HepG2 (cell line): ENCODE results near the gene ICAM5. TPM values are rescaled to one million over a fixed set of nuclear protein-coding genes. Genes with fewer than 3 reads are reported as not detected.
A peak's percentile ranks its signal among the peaks of the same experiment; 100 is the strongest.

ENCODE experiments used
- ATRX ChIP-seq: sonication (generic); formaldehyde crosslinking; IDR thresholded peaks from 2 replicates; pipeline ENCODE4 v1.4.0; 2020; ENCODE audit warnings: missing genetic modification reagents, borderline replicate concordance
- CREM ChIP-seq, 2 experiments: sonication (generic) in 1 of 2; formaldehyde crosslinking in 1 of 2; IDR thresholded peaks; 2 replicates each; pipeline versions ENCODE4 v1.4.0 to v1.6.1; 2016 to 2020; ENCODE audit warnings: antibody characterized with exemption in 1 of 2, mild to moderate bottlenecking in 1 of 2, missing genetic modification reagents in 1 of 2
- EHMT2 ChIP-seq: fragments of 200-600 bp; sonication (generic); IDR thresholded peaks from 2 replicates; pipeline ENCODE4 v1.7.0; 2017; ENCODE audit warnings: antibody characterized with exemption, low read depth, low read length, borderline replicate concordance
- ELF4 ChIP-seq: sonication (generic); formaldehyde crosslinking; IDR thresholded peaks from 2 replicates; pipeline ENCODE4 v1.5.0; 2020; ENCODE audit warnings: missing genetic modification reagents, mild to moderate bottlenecking, moderate library complexity, borderline replicate concordance
- FOXC1 ChIP-seq: sonication (generic); formaldehyde crosslinking; IDR thresholded peaks from 2 replicates; pipeline ENCODE4 v1.8.0; 2022; ENCODE audit warnings: mild to moderate bottlenecking, missing genetic modification reagents, borderline replicate concordance
- HHEX ChIP-seq: IDR thresholded peaks from 2 replicates; pipeline ENCODE4 v1.6.1; 2016; ENCODE audit warnings: control low read depth
- HOXA3 ChIP-seq: sonication (generic); formaldehyde crosslinking; IDR thresholded peaks from 2 replicates; pipeline ENCODE4 v1.5.0; 2020; ENCODE audit warnings: missing genetic modification reagents
- SMARCC2 ChIP-seq: fragments of 450-650 bp; IDR thresholded peaks from 2 replicates; pipeline ENCODE4 v1.6.1; 2017; ENCODE audit warnings: antibody characterized with exemption, mild to moderate bottlenecking
- THAP11 ChIP-seq: IDR thresholded peaks from 2 replicates; pipeline ENCODE4 v1.6.1; 2016; ENCODE audit warnings: missing biosample characterization, missing genetic modification reagents
- ZMAT3 ChIP-seq: sonication (generic); formaldehyde crosslinking; conservative IDR thresholded peaks from 2 replicates; pipeline ENCODE4 v1.7.0; 2021; ENCODE audit warnings: missing genetic modification reagents
- ZNF737 ChIP-seq: sonication (generic); formaldehyde crosslinking; IDR thresholded peaks from 2 replicates; pipeline ENCODE4 v1.5.0; 2020; ENCODE audit warnings: missing genetic modification reagents, mild to moderate bottlenecking, borderline replicate concordance
- ZNF772 ChIP-seq: sonication (generic); formaldehyde crosslinking; IDR thresholded peaks from 2 replicates; pipeline ENCODE4 v1.5.0; 2020; ENCODE audit warnings: mild to moderate bottlenecking, missing genetic modification reagents
- ZUFSP ChIP-seq: sonication (generic); formaldehyde crosslinking; IDR thresholded peaks from 2 replicates; pipeline ENCODE4 v1.9.0; 2021; ENCODE audit warnings: missing genetic modification reagents, mild to moderate bottlenecking, borderline replicate concordance
- polyA plus RNA-seq, 8 experiments: library from polyadenylated mRNA; depleted of rRNA in 3 of 8; stranded (reverse) in 7 of 8; unstranded in 1 of 8; fragments of >200 nt; fragmentation: Illumina TruSeq in 4 of 8; extraction: Trizol in 4 of 8; gene quantifications; 2 replicates each; pipeline versions ENCODE4 v1.2.1 to v1.2.3, GENCODE V29; 2011 to 2016; ENCODE audit warnings: low read depth in 4 of 8, missing spikeins in 1 of 8, mixed read lengths in 1 of 8; ENCODE audit not compliant: insufficient read depth in 1 of 8
- total RNA-seq, 5 experiments: library from RNA; depleted of rRNA; stranded (reverse); fragments of >200 nt; fragmentation: Illumina TruSeq; extraction: Trizol; gene quantifications; 2 replicates each; pipeline ENCODE4 v1.2.3, GENCODE V29; 2016; ENCODE audit warnings: low read depth in 1 of 5
- TF ChIP-seq, protein P1 (sequence below), 2 experiments: fragments of 450-650 bp in 1 of 2; sonication (generic) in 1 of 2; formaldehyde crosslinking; IDR thresholded peaks; 2 replicates each; pipeline versions ENCODE4 v1.5.0 to v1.8.0; 2020 to 2022; ENCODE audit warnings: mild to moderate bottlenecking in 1 of 2, missing genetic modification reagents in 1 of 2
- TF ChIP-seq, protein P2 (sequence below): sonication (generic); formaldehyde crosslinking; IDR thresholded peaks from 2 replicates; pipeline ENCODE4 v1.4.0; 2020; ENCODE audit warnings: mild to moderate bottlenecking, missing genetic modification reagents, borderline replicate concordance
- TF ChIP-seq, protein P3 (sequence below): sonication (generic); formaldehyde crosslinking; IDR thresholded peaks from 2 replicates; pipeline ENCODE4 v1.9.0; 2021; ENCODE audit warnings: missing genetic modification reagents, borderline replicate concordance
- TF ChIP-seq, protein P4 (sequence below): IDR thresholded peaks from 2 replicates; pipeline ENCODE4 v1.6.1; 2016; ENCODE audit warnings: low read depth

The ICAM5 gene
- total and polyA plus RNA-seq, 2 of the 13 experiments (the other 11 are each of a cell fraction or from before 2014, with no cell fraction given): 0.46 to 1.6 TPM

- TF ChIP-seq ZUFSP (CRISPR knock-in tag) (no peak), ZMAT3 (CRISPR knock-in tag) (no peak), ELF4 (CRISPR knock-in tag) (no peak), CREM (IDR thresholded peaks at IDR 0.05) (no peak), CREM (CRISPR knock-in tag; IDR thresholded peaks at IDR 0.05) (no peak), HHEX (CRISPR knock-in tag) (no peak), FOXC1 (peak; percentile 54; the same call in 1 of the 2 replicates), ZNF737 (CRISPR knock-in tag) (no peak), HOXA3 (peak; percentile 67; the same call in 1 of the 2 replicates), ZNF772 (no peak), ATRX (no peak), SMARCC2 (no peak), EHMT2 (no peak), THAP11 (CRISPR knock-in tag) (no peak)
- TF ChIP-seq, protein P1, sequence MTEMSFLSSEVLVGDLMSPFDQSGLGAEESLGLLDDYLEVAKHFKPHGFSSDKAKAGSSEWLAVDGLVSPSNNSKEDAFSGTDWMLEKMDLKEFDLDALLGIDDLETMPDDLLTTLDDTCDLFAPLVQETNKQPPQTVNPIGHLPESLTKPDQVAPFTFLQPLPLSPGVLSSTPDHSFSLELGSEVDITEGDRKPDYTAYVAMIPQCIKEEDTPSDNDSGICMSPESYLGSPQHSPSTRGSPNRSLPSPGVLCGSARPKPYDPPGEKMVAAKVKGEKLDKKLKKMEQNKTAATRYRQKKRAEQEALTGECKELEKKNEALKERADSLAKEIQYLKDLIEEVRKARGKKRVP (CRISPR knock-in tag; IDR thresholded peaks at IDR 0.05): no peak
- TF ChIP-seq, protein P2, sequence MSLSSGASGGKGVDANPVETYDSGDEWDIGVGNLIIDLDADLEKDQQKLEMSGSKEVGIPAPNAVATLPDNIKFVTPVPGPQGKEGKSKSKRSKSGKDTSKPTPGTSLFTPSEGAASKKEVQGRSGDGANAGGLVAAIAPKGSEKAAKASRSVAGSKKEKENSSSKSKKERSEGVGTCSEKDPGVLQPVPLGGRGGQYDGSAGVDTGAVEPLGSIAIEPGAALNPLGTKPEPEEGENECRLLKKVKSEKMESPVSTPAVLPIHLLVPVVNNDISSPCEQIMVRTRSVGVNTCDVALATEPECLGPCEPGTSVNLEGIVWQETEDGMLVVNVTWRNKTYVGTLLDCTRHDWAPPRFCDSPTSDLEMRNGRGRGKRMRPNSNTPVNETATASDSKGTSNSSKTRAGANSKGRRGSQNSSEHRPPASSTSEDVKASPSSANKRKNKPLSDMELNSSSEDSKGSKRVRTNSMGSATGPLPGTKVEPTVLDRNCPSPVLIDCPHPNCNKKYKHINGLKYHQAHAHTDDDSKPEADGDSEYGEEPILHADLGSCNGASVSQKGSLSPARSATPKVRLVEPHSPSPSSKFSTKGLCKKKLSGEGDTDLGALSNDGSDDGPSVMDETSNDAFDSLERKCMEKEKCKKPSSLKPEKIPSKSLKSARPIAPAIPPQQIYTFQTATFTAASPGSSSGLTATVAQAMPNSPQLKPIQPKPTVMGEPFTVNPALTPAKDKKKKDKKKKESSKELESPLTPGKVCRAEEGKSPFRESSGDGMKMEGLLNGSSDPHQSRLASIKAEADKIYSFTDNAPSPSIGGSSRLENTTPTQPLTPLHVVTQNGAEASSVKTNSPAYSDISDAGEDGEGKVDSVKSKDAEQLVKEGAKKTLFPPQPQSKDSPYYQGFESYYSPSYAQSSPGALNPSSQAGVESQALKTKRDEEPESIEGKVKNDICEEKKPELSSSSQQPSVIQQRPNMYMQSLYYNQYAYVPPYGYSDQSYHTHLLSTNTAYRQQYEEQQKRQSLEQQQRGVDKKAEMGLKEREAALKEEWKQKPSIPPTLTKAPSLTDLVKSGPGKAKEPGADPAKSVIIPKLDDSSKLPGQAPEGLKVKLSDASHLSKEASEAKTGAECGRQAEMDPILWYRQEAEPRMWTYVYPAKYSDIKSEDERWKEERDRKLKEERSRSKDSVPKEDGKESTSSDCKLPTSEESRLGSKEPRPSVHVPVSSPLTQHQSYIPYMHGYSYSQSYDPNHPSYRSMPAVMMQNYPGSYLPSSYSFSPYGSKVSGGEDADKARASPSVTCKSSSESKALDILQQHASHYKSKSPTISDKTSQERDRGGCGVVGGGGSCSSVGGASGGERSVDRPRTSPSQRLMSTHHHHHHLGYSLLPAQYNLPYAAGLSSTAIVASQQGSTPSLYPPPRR (CRISPR knock-in tag): peak; percentile 46; the same call in 1 of the 2 replicates
- TF ChIP-seq, protein P3, sequence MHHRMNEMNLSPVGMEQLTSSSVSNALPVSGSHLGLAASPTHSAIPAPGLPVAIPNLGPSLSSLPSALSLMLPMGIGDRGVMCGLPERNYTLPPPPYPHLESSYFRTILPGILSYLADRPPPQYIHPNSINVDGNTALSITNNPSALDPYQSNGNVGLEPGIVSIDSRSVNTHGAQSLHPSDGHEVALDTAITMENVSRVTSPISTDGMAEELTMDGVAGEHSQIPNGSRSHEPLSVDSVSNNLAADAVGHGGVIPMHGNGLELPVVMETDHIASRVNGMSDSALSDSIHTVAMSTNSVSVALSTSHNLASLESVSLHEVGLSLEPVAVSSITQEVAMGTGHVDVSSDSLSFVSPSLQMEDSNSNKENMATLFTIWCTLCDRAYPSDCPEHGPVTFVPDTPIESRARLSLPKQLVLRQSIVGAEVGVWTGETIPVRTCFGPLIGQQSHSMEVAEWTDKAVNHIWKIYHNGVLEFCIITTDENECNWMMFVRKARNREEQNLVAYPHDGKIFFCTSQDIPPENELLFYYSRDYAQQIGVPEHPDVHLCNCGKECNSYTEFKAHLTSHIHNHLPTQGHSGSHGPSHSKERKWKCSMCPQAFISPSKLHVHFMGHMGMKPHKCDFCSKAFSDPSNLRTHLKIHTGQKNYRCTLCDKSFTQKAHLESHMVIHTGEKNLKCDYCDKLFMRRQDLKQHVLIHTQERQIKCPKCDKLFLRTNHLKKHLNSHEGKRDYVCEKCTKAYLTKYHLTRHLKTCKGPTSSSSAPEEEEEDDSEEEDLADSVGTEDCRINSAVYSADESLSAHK (CRISPR knock-in tag): no peak
- TF ChIP-seq, protein P4, sequence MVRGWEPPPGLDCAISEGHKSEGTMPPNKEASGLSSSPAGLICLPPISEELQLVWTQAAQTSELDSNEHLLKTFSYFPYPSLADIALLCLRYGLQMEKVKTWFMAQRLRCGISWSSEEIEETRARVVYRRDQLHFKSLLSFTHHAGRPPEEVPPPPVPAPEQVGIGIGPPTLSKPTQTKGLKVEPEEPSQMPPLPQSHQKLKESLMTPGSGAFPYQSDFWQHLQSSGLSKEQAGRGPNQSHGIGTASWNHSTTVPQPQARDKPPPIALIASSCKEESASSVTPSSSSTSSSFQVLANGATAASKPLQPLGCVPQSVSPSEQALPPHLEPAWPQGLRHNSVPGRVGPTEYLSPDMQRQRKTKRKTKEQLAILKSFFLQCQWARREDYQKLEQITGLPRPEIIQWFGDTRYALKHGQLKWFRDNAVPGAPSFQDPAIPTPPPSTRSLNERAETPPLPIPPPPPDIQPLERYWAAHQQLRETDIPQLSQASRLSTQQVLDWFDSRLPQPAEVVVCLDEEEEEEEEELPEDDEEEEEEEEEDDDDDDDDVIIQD (CRISPR knock-in tag): no peak
Measured at GRCh38 chr19:10289167-10289835, 451 bp upstream of the ICAM5 start (continued).
